A673 (cell line): ENCODE measurements around the gene PARP11.

Source experiments
- EZH2 ChIP-seq: fragments of 200-600 bp; sonication (generic); IDR thresholded peaks from 2 replicates; pipeline ENCODE4 v1.6.1; 2017; ENCODE audit warnings: borderline replicate concordance, low read depth, mild to moderate bottlenecking, mixed read lengths, antibody characterized with exemption, low read length; ENCODE audit not compliant: poor library complexity, severe bottlenecking
- TF ChIP-seq, protein P1 (sequence below): fragments of 300-800, 200-600 bp; sonication (generic); conservative IDR thresholded peaks from 2 replicates; pipeline ENCODE4 v1.5.1; 2017; ENCODE audit warnings: low read depth, mild to moderate bottlenecking, antibody characterized with exemption, low read length, moderate library complexity, mixed read lengths

GRCh38 chr12:3805077-3805476, 68.1 kb downstream of the PARP11 start:
- TF ChIP-seq, protein P1, sequence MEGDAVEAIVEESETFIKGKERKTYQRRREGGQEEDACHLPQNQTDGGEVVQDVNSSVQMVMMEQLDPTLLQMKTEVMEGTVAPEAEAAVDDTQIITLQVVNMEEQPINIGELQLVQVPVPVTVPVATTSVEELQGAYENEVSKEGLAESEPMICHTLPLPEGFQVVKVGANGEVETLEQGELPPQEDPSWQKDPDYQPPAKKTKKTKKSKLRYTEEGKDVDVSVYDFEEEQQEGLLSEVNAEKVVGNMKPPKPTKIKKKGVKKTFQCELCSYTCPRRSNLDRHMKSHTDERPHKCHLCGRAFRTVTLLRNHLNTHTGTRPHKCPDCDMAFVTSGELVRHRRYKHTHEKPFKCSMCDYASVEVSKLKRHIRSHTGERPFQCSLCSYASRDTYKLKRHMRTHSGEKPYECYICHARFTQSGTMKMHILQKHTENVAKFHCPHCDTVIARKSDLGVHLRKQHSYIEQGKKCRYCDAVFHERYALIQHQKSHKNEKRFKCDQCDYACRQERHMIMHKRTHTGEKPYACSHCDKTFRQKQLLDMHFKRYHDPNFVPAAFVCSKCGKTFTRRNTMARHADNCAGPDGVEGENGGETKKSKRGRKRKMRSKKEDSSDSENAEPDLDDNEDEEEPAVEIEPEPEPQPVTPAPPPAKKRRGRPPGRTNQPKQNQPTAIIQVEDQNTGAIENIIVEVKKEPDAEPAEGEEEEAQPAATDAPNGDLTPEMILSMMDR = no peak
- no peak for TF ChIP-seq EZH2
